Measurements from ENCODE around the gene LRP1B.

LRP1B gene

DNA sequence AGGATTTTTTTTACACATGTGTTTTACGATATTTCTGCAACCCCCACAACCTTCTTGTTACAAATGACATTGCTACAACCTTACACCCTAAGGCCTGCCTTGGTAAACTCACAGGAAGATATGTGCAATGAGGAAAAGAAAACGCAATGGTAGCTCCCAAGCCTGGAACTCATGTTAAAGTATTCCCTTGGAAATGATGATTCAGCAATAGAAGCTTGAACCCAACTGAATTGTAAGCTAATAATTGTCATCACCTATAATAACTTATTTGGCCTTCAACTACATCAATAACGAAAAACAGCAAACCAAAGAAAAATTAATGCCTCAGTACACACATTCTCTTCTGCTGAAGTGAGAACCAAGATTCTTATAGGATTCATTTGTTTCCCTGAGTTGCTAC lies 491.0 kb downstream of the LRP1B start:
- TF ChIP-seq, protein P1, sequence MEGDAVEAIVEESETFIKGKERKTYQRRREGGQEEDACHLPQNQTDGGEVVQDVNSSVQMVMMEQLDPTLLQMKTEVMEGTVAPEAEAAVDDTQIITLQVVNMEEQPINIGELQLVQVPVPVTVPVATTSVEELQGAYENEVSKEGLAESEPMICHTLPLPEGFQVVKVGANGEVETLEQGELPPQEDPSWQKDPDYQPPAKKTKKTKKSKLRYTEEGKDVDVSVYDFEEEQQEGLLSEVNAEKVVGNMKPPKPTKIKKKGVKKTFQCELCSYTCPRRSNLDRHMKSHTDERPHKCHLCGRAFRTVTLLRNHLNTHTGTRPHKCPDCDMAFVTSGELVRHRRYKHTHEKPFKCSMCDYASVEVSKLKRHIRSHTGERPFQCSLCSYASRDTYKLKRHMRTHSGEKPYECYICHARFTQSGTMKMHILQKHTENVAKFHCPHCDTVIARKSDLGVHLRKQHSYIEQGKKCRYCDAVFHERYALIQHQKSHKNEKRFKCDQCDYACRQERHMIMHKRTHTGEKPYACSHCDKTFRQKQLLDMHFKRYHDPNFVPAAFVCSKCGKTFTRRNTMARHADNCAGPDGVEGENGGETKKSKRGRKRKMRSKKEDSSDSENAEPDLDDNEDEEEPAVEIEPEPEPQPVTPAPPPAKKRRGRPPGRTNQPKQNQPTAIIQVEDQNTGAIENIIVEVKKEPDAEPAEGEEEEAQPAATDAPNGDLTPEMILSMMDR (IDR thresholded peaks at IDR 0.05; ENCODE audit: low read depth, low read length): no peak
- no peaks in the 10 kb centered on the region for H3K4me1 ChIP-seq
- DNase-seq: no peak
- no peaks in the 10 kb centered on the region for H3K9me3 ChIP-seq
- no peak overlapping the region for H3K4me3 ChIP-seq (ENCODE audit: low read depth, low read length)
- no peaks in the 10 kb centered on the region for H3K27me3 ChIP-seq
- H3K36me3 ChIP-seq: no peaks in the 10 kb centered on the region

DNA sequence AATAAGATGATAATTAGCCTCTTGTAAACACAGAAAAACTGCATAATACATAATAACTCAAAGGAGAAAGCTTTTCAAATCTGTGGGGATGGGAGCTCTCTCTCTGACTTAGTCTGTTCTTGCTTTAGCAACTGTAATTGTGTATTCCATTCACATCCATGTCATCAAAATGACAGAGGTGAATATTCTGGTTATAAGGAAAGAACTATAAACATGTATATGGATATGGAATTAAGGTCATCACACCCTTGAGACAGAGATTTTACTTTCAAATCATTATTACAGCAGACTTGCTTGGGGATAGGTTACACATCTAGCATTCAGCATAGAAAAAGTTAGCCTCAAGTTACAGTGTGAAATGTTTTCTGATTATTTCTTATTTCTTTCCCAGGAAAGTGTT lies 497.7 kb downstream of the LRP1B start:
- no peaks in the 10 kb centered on the region for H3K4me1 ChIP-seq
- no peaks in the 10 kb centered on the region for H3K27me3 ChIP-seq
- H3K4me3 ChIP-seq (ENCODE audit: low read depth, low read length): no peak overlapping the region
- H3K36me3 ChIP-seq: no peaks in the 10 kb centered on the region
- TF ChIP-seq, protein P1 (IDR thresholded peaks at IDR 0.05; ENCODE audit: low read depth, low read length): no peak
- DNase-seq: no peak
- no peaks in the 10 kb centered on the region for H3K9me3 ChIP-seq

DNA sequence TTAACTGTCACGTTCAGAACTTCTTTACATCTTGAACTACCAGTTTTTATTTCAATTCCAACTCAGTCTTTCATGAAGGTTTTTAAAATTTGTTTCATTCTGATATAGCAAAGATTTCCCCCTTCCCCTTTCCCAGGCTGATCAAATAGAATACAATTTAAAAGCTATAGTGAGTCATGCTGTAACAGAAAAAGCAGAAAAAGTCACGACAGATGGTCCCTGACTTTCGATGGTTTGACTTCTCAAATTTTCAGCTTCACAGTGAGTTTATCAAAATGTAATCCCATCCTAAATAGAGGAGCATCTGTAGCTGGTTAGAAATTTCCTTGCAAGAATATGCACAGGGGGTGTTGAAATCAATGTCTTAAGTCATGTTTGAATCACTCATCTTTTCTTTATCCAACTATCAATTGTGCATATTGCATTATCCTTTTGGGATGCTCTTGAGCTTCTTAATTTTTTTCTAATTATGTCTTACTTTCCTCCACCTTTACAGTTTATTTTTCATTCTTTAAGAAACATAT lies 500.3 kb downstream of the LRP1B start:
- DNase-seq: no peak
- Histone ChIP-seq H3K4me3 (ENCODE audit: low read depth, low read length) (no peak overlapping the region), H3K27me3 (no peaks in the 10 kb centered on the region), H3K9me3 (no peaks in the 10 kb centered on the region), H3K36me3 (no peaks in the 10 kb centered on the region), H3K4me1 (no peaks in the 10 kb centered on the region)
- TF ChIP-seq, protein P1 (IDR thresholded peaks at IDR 0.05; ENCODE audit: low read depth, low read length): no peak

DNA sequence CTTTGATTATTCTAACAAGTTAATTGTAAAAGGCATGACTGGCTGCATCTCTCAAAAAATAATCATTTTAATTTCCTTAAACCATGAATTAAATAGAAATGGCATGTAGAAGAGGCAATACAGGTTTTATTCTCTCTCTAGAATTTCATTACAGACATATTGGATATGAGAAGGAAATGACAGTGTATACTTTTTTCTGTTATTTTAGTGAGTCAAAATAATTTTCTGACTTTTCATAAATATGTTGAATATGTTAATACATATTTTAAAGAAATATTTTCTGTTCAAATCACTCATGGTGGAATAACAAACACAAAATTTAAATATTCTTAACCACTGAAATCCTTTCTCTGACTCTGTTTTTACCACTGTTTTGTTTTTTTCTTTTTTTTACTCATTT lies 510.4 kb downstream of the LRP1B start:
- H3K36me3 ChIP-seq: no peaks in the 10 kb centered on the region
- no peaks in the 10 kb centered on the region for H3K9me3 ChIP-seq
- H3K4me1 ChIP-seq: no peaks in the 10 kb centered on the region
- no peaks in the 10 kb centered on the region for H3K27me3 ChIP-seq
- DNase-seq: no peak
- TF ChIP-seq, protein P1 (IDR thresholded peaks at IDR 0.05; ENCODE audit: low read depth, low read length): no peak
- no peak overlapping the region for H3K4me3 ChIP-seq (ENCODE audit: low read depth, low read length)

DNA sequence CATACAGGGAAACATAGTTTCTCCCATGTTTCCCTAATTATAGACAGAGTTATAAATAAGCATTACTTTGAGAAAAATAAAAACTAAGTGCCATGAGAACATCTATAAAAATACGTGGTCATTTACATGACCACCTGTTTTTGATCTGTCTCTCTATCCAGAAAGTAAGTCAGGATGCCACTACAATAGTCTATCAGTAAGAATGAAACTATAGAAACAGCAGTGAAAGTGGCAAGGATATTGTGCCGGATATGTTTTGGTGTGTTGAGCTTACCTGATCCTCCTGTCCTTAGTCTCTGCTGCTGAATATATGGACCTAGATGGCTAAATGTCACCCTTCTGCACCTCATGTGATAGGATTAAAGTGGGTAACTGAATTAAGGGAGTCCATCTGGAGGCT lies 512.4 kb downstream of the LRP1B start:
- H3K9me3 ChIP-seq: no peaks in the 10 kb centered on the region
- H3K36me3 ChIP-seq: no peaks in the 10 kb centered on the region
- H3K4me3 ChIP-seq (ENCODE audit: low read depth, low read length): no peak overlapping the region
- no peak for DNase-seq
- H3K4me1 ChIP-seq: no peaks in the 10 kb centered on the region
- no peaks in the 10 kb centered on the region for H3K27me3 ChIP-seq
- TF ChIP-seq, protein P1 (IDR thresholded peaks at IDR 0.05; ENCODE audit: low read depth, low read length): no peak

DNA sequence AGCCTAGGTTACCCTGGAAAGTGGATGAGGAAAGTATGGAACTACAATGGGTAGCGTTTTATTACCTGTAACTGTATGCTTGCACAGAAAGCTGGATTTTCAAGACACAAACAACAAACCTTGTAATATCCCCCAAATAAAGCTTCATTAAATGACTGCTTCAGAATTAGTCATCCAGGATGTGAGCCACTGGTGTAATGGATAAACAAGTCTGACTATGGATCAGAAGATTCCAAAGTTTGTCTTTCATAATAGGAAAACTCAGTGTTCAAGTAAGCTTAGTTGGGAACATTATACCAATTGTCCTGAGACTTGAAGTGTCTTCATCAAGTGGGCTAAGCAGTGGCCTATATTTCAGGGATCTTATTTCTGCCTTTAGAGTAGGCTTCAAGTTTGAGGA lies 518.8 kb downstream of the LRP1B start:
- H3K4me1 ChIP-seq: no peaks in the 10 kb centered on the region
- no peaks in the 10 kb centered on the region for H3K9me3 ChIP-seq
- no peak overlapping the region for H3K4me3 ChIP-seq (ENCODE audit: low read depth, low read length)
- H3K36me3 ChIP-seq: no peaks in the 10 kb centered on the region
- no peaks in the 10 kb centered on the region for H3K27me3 ChIP-seq
- TF ChIP-seq, protein P1 (IDR thresholded peaks at IDR 0.05; ENCODE audit: low read depth, low read length): no peak
- no peak for DNase-seq
